HG03175 (cell line): Measurements from ENCODE around the gene PRKN.
A peak's percentile ranks its signal among the peaks of the same experiment; 100 is the strongest.

Experiments
- ATAC-seq: cut with Tn5 transposase; IDR thresholded peaks from one replicate; pipeline ENCODE4 v1.9.1; 2021; ENCODE audit warnings: mild to moderate bottlenecking, moderate library complexity; ENCODE audit not compliant: unreplicated experiment

Gene PRKN

DNA sequence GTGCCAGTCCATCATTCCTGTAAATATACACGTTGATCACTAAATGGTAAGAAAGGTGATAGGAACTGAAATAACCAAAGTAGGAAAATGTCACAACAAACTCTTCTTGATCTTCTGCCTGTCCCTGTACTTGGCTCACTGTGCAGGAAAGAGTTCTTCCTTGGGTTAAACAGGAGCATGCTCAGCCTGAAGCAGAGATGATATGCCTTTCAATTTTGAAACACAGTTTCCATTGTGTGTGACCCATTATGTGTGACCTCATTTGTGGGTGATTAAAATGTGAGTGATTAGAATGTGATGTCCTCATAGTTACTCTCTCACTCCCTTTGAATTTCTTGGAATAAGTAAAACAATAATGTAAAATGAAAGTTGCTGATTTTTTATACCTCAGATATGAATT, 1026.5 kb downstream of the PRKN start:
- ATAC-seq, result no peak

DNA sequence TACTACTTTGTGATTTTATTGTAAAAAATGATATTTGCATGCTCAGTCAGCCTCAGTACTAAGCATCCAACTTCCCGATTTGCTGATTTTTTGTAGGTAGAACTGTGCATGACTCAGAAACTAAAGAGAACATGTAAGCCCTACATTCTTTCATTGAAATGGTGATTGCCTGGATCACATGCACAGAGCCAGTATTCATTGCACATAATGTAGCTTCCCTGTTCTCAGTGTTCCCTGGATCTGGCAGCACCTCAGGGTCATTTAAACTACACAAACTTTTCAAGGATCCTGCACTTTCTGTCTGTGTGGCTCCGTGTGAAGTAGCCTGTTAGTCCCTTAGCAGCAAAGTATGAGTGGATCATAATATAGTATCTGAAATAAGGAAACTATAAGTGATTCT, 1030.8 kb downstream of the PRKN start:
- ATAC-seq, result no peak

DNA sequence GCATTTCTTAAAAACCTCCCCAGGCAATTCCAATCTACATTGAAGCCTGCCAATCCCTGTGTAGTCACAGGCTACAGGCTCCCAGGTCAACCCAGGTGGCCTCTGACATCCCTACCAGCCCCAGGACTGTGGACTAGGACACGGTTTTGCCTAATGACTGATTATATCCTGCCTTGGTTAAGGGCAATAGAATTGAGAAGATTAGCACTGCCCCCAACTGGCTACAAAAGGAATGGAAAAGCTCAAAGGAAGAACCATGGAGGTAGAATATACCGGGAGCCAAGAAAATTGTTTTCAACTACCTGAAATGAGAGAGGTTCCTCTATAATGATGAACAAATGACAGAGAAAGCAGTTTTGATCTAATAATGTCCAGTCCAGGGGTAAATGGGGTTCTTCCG, 1032.6 kb downstream of the PRKN start:
- ATAC-seq, result peak; percentile 60

DNA sequence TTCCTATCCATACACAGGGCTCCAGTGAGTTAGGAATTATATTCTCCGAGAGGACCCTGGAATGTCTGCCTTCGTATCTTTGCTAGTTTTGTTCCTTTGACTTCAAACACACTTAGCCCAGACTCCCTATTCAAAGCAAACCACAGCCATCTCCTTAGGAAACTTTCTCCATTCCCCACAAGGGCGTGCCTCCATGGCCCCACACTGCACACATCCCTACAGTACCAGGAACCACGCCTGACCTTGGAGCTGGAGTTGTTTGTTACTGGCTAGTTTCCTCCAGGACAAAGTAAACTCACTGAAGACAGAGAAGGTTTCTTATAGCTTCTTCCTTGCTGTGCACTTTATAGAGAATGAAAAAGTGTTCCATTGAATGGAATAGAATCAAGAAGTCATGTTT, 1040.9 kb downstream of the PRKN start:
- no peak for ATAC-seq

DNA sequence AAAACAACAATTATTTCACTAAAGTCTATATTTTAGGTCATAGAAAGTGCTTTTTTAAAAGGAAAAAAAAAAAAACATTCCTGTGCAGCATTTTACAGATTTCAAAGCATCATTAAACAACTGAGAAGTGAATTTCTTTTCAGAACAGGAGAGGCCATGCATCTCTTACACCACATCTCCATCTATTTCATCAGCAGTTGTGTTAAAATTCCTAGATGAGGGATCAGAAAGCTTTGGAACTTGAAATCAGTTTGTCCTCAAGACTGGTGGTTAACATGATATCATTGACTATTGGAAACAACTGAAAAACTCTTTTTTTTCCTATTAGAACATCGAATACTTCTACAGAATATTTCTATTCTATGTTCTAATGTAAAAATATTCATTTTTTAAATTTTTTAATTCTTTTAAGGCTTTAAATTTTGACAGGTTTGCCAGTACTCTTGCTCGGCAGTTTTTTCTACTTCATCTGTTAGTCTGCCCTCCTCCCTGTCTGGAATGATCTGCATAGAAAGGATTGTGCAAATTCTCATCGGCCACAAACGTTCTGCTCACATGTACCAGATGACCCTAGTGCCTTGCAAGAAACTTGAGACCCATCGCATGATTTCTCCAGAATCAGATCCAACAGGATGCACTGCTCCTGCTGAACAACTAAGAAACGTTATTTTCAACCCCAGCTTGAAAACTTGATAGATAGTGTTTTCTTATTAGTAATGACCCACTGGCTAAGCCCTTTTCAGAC, 1042.7 kb downstream of the PRKN start:
- no peak for ATAC-seq

DNA sequence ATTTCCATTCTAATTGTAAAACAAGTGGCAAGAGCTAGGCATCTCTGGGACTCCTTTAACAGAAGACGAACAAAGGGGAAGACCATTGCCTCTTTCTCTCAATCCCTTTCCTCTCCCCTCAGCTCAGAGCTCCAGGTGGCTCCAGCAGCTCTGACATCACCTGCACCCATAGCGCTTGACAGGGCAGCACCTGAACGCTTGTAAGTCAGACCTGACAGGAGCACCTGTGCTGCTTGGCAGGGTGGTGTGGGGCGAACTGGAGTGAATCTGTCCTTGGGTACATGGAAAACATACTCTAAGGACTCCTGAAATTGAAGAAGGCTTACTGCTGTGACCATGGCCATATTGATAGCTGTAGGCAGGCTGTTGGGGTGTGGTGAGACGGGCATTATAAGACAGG, 1044.2 kb downstream of the PRKN start:
- ATAC-seq, result no peak

DNA sequence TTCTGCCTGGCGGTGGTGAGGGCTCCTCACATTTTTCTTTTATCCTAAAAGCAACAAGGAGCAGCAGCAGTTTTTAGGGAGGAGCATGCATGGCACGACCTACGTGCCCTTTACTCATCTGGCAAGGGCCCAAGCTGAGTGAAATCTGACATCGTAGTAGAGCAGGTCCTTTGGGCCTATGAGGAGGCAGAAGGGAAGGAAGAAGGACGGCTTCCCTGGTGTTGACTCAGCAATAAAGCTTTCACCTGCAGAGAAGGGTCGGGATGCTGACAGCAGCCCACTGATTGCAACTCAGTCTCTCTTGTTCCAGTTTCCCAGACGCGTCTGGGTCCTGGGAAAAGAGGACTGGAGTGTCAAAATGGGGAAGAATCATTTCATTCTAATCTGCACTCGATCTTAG, 1044.6 kb downstream of the PRKN start:
- no peak for ATAC-seq

DNA sequence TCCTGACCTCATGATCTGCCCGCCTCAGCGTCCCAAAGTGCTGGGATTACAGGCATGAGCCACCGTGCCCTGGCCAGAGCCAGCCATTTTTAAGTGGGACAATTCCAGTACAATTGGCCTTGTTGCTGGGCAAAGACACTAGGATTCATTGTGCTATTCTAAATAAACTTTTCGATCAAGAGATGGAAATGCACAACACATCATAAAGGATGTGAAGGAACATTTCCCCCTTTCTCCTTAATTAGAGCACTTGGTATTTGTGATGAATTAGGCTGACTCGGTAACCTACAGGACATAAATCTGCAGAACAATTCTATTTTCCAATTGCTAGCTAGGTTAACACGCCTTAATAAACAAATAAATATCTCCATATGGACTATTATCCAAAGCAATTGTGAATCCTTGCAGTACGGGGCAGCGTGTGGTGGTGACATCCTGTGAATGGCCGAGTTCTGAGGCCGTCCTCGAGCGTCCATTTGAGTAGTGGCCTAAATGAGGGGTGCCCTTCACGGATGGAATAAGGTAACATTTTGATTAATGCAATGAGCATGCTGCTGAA, 1047.5 kb downstream of the PRKN start:
- no peak for ATAC-seq

DNA sequence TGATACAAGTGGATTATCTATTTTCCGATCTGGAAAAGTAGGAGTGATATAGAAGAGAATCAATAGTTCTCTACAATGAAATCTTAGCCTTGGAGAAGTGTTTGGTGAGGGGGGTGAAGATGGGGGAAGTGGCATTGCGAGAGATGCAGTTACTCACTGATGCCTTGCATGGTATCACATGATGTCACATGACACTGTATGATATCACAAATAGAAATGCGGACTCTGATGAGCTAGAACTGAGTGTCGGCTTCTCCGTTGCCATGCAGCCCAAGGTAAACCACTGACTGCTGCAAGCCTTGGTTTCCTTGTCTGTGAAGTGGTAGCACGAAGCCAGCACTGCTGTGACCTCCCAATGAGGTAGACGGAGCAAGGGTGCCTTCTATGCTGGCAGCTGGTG, 1050.4 kb downstream of the PRKN start:
- no peak for ATAC-seq

DNA sequence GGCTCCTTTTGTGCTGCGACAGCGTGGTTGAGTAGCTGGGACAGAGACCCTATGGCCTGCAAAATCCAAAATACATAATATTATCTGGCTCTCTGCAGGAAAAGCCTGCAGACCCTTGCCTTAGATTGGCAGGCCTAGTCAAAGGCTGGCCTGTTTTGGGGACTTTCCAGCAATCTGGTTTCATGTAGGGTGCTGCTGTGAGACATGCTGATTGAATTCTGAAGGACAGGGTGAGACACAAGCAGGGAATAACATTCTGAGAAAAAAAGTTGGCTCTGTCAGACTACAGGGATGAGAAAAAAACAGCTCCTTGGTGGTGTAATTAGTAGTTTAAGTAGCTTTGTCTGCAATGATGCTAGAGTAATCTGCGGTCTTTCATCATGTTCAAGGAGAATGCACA, 1051.0 kb downstream of the PRKN start:
- no peak for ATAC-seq

DNA sequence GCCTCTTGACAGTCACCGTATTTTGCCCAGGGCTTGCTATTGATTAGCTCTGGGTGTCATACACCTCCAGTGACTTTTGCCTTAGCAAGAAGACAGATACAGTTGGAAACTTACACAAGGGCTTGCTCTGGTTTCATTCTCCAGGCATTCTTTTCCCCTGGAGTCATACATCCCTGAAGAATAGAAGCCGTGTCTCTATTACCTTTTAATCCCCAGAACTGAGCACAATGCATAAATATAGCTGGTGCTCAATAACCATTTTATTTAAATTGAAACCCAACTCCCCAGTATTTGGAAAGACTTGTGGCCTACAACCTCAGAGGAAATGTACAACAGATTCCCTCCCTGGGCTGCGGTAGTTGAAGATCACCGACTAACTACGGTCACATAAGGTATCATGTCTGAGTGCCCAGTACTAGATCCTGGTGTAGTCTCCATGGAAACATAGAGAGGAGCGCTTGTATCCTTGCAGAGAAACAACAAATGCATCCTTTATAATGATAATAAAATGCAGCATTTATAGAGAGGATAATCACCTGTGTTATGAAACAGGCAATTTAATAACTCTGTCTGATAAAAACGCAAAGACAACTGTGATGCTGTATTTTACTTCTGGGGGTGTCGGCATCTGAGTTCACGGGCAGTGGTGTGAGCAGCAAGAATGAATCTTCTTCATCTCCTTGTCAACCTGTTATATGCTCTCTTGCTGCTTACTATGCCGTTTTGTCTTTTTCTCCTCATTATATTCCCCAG, 1052.5 kb downstream of the PRKN start:
- no peak for ATAC-seq

DNA sequence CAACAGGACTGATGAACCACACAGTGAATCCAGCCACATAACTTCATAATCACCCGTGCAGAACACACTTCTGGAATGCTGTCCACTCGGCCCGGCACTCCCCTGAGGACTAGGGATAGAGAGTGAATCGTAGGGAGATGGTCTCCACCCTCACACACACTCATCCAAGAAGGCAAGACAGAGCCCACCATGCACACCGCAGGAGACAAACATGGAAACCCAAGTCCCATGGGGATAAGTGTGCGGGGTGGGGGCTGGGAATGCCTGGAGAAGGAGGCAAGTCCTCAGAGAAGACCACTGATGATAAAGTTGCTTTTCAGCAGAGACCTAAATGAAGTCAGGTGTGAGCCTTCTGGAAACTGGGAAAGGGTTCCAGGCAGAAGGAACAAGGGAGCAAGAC, 1054.5 kb downstream of the PRKN start:
- ATAC-seq, result no peak

DNA sequence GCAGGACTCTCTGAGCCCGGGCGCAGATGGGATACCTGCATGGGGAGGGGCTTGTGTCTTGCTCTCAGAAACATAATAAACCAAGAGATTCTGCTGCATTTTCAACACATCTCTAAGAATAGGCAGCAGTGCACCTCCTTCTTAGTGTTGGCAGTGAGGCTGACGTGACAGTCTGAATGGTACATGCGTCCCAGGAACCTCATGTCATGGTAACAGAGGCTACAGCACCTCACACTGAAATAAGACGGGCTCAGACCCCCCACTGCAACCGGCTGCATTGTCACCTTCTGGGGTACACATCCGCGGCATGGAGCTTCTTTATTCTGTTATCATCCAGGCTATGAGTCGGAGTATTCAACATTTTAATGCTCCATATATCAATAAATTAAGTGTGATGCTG, 1056.4 kb downstream of the PRKN start:
- no peak for ATAC-seq

DNA sequence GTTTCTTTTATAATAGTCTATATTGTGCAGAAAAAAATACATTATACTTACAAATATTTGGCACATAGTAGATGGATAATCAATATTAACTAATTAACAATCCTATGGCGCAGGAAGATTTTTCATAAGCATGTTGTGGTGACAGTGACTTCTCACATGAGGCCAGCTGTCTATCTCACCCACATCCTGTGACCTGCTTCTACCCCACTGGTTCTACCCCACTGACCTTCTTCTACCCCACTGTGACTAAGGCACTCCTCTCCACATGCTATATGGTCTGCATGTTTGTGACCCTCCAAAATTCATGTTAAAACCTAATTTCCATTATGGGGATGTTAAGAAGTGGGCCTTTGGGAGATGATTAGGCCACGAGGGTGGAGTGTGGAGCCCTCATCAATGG, 1058.9 kb downstream of the PRKN start:
- no peak for ATAC-seq

DNA sequence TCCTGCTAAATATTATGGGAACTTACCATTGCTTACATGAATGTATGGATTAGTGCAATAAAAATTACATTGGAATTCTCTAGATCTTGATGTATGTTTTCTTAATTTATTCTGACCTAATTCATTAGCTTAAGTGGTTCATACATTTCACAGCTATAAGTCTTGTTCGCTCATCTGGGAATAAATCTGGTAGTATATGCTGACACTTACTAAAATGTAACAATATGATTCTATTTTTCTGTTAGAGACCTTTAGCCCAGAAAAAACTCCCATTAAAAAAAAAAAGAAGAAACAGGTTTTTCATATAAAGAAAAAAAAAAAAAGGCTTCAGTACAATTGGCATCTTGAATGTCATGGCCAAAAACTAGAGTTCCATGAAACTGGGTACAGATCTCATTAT, 1059.6 kb downstream of the PRKN start:
- no peak for ATAC-seq

DNA sequence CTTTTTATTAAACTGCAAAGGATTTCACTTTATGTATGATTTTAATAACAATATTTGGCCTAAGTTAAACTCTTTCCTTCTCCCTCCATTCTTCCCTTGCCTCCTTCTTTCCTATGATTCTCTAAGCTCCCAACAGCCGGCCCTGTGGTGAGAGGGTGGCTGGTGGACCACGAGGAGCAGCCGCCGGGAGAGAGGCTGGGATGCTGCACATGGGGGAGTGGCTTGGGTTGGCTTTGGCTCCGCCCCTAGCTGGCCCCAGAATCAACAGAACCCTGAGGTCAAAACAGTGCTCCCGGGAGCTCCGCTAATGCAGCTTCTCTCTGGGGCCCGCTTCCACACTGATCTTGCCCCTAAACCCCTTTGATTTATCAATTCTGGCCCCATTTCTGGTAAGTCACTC, 1063.9 kb downstream of the PRKN start:
- ATAC-seq, result no peak

DNA sequence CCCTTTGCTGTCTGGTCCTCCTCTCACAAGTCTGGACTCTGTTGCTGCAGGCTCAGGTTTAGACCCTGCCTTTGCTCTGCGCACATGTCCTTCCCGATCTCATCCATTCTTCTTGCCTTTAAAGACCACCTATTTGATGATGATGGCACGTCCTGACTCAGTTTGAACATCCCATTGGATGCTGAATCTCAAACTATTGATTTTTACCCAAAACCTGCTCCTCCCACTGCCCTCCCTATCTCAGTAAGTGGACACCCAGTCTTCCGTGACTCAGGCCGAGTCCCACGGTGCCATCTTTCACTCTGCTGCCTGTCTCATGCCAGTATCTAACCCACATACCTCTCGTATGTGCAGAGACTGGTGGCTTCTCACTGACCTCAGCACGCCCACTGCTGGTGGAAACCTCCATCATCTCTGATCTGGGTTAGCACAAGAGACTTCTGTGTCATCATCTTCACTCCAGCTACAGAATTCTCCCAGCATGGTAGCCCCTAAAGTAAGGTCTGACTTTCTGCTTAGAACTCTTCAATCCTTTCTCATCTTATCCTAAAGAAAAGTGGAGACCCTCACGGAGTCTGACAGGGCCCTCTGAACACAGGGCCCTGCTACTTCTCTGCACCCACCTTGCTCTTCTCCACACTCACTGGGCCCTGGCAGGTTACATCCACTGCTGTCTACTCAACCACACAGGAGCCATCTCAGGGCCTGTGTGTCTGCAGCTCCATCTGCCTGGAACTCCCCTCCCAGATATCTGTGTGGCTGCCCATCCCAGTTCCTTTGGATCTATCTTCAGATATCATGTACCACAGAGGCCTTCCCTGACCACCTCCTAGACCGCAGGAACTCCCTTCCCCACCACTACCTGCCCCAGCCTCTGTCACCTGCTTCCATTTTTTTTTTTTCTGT, 1066.6 kb downstream of the PRKN start:
- ATAC-seq, result no peak

DNA sequence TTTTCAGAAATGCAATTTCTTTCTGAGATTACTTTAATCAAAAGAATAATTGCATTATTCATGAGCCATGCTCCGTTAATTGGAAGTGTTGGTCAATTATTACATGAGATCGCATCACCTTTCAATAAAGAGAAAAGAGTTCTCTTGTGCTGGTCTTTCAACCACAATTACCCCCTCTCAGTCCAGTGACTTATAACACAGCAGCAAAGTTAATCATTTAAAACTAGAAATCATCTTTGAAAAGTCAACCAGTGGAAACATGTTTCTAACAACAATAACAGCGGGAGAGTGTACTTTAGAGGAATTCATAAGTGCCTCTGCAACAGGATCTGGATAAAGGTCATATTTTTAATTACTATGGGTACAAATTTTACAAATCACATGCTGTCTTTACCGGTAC, 1069.4 kb downstream of the PRKN start:
- ATAC-seq, result no peak

DNA sequence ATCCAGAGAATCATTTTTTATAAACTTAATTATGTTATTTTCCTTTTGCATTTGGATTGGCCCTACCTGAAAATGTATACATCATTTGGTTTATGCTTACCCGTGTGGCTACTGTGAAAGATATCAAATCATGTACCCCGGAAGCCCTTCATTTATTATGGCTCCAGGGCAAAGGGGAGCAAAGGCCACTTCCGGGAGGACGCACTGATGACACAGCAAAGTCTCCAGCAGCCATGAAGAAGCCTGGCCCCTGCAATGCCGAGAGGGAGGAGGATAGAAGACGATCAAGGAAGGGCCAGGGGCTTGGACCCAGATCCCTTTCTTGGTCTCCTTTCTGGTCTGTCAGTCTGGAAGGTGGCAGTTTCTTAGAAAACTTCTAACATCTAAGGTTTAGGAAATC, 1073.4 kb downstream of the PRKN start:
- ATAC-seq, result no peak

DNA sequence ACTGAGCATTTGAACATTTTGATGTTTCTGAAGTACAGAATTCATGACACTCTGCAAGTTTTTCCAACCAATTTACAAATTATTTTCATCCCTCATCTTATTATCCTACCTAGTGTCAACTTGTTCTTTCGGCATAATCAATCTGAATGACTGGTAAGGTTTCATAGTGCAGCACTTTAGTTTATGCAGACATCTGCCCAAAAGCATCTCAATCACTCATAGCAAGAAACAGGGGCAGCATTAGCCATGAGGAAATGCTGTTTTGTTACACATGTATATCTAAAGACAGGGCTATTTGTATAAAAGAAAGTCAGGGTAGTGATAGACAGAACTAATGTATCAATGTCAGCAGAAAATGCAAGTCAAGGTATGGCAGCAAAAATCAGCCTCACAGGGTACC, 1075.6 kb downstream of the PRKN start:
- no peak for ATAC-seq

DNA sequence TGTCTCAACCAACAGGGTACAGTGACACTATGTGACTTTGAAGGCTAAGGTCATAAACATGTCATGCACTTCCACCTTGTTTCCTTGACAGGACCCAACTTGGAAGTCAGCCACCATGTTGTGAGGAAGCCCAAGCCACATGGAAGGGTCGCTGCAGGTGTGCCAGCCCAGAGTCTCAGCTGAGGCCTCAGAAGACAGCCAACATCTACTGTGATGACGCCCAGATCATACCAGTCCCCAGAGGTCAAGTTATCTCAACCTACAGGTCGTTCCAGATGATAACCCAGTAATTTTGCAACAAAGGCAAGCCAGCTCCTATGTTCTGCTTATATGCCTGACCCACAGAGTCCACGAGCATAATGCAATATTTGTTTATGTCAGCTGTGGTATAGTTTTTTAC, 1077.7 kb downstream of the PRKN start:
- ATAC-seq, result no peak
